Effector memory CD4-positive, alpha-beta T cell (primary cell): ENCODE data around the gene ZWINT.

Experiments
- DNase-seq, 3 donors: peaks; one replicate each; pipeline ENCODE4 v3.0.0-alpha.2; 2020
- H3K27ac ChIP-seq: 2 replicates; pipeline ENCODE4 v1.7.0; 2013; ENCODE audit warnings: mild to moderate bottlenecking, low read length, moderate library complexity; ENCODE audit not compliant: insufficient read depth, poor library complexity, severe bottlenecking
- H3K27me3 ChIP-seq: replicated peaks from 2 replicates; pipeline ENCODE4 v1.7.0; 2013; ENCODE audit warnings: mild to moderate bottlenecking, low read length; ENCODE audit not compliant: insufficient read depth, control insufficient read depth, poor library complexity, severe bottlenecking
- H3K36me3 ChIP-seq: 2 replicates; pipeline ENCODE4 v1.7.0; 2013; ENCODE audit warnings: mild to moderate bottlenecking, low read length, moderate library complexity; ENCODE audit not compliant: control insufficient read depth, insufficient read depth
- H3K4me1 ChIP-seq: 2 replicates; pipeline ENCODE4 v1.7.0; 2013; ENCODE audit warnings: low read length, mild to moderate bottlenecking; ENCODE audit not compliant: control insufficient read depth, insufficient read depth, poor library complexity, severe bottlenecking
- H3K4me3 ChIP-seq: 2 replicates; pipeline ENCODE4 v1.7.0; 2013; ENCODE audit warnings: low read length, low read depth, mild to moderate bottlenecking; ENCODE audit not compliant: insufficient read depth, poor library complexity, severe bottlenecking
- H3K9me3 ChIP-seq: 2 replicates; pipeline ENCODE4 v1.7.0; 2013; ENCODE audit warnings: mild to moderate bottlenecking, low read length, moderate library complexity; ENCODE audit not compliant: control insufficient read depth

ZWINT gene

DNA sequence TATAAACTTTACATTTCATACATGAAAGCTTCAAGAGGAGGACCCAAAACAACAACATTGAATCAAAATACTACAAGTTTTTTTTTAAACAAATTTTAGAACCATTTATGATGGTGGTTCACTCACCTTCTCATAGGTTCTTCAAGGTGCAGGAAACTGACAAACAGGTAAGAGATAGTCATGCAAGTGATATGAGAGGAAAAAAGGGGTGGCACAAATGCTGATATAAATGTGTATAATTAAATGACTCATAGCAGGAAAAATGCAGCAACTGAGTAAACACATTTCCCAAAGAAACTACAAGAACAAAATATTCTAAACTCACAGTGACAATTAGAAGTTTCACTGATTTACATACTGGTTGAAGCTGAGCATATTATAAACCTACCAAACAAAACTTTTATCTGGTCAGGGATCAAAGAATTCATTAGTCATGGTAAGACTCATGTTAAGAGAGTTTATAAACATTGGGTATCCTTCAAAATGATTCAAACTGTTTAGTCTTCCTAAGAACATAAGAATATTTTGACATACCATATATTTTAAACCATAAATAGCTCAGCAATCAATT, 14.1 kb downstream of the ZWINT start:
- Histone ChIP-seq H3K27ac (no peak overlapping the region), H3K27me3 (no peaks in the 10 kb centered on the region)
- DNase-seq = no peak

DNA sequence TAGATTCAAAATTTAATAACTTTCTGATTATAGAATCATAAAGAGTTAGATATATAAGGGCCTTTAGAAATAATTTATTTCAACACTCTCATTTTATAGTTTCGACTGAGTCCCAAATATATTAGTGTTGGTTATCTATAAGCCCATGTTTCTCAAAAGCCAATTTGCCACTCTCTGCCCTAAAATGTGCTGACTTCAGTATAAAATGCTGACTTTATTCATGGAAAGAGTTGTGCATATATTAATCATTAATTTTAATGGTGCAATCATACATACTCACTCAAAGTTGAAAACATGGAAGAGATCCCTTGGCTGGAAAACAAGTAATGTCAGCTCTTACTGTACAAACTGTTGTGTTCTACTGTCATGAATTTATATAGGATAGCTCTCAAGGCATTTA, 19.4 kb downstream of the ZWINT start:
- Histone ChIP-seq H3K9me3 (no peaks in the 10 kb centered on the region), H3K4me3 (no peak overlapping the region), H3K4me1 (no peaks in the 10 kb centered on the region), H3K36me3 (no peaks in the 10 kb centered on the region), H3K27ac (no peak overlapping the region), H3K27me3 (no peaks in the 10 kb centered on the region)
- no peak for DNase-seq

More for the DNA sequence above, 14.1 kb downstream of the ZWINT start:
- no peak overlapping the region for H3K4me3 ChIP-seq
- H3K36me3 ChIP-seq = no peaks in the 10 kb centered on the region
- H3K4me1 ChIP-seq = no peaks in the 10 kb centered on the region
- H3K9me3 ChIP-seq = no peaks in the 10 kb centered on the region

DNA sequence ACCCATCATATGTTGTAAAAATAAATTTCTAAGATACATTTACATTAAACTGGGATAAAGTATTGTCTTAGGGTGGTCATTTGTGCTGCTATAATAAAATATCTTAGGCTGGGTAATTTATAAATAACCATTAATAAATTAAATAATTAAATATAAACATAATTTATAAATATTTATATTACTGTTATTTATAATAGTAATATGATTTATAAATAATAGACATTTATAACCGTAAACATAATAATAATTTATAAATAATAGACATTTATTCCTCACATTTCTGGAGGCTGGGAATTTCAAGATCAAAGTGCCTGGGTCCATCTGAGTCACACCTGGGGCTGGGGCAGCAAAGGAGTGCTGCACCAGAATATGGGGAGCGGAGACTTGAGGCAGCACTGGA, 31.1 kb downstream of the ZWINT start:
- DNase-seq = no peak
- H3K27me3 ChIP-seq = no peaks in the 10 kb centered on the region
- H3K4me1 ChIP-seq = no peaks in the 10 kb centered on the region
- no peaks in the 10 kb centered on the region for H3K36me3 ChIP-seq
- no peak overlapping the region for H3K4me3 ChIP-seq
- H3K9me3 ChIP-seq = no peaks in the 10 kb centered on the region
- H3K27ac ChIP-seq = no peak overlapping the region

DNA sequence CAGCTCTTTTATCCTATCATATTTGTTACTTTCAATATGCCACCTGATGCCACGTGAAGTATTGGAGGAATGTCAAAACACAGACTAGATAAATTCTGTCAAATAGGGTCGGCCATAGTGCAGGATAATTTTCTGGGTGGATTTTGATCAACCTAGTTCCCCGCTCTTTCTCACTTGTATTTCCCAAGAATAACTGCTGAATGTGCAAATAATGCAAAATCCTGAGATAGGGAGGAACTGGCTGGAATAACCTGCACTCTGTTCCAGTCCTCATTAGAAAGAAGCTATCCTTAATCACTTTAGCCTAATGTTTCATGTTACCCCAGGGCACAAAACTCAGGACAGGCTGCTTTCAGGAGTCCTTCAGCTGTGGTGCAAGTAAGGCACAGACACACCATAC, 33.9 kb downstream of the ZWINT start:
- Histone ChIP-seq H3K27me3 (no peaks in the 10 kb centered on the region), H3K4me1 (no peaks in the 10 kb centered on the region), H3K27ac (no peak overlapping the region), H3K36me3 (no peaks in the 10 kb centered on the region), H3K4me3 (no peak overlapping the region), H3K9me3 (no peaks in the 10 kb centered on the region)
- no peak for DNase-seq

DNA sequence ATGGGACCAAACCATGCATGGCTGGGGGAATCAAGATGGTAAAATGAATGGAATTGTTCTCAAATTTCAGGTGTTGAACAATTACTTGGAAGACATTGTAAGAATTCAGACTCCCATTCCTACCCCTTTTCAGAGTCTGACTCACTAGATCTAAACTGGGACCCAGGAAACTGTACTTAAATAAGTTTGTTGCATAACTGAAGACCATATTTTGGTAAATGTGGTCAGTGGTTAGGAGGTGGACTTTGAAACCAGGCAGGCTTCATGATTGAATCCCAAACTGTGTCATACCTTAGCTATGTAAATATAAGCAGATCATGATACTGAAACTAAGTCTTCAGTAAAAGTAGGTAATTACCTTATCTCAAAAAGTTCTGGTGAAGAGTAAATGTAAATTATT, 41.7 kb downstream of the ZWINT start:
- no peak for DNase-seq
- H3K27me3 ChIP-seq = no peaks in the 10 kb centered on the region
- no peaks in the 10 kb centered on the region for H3K36me3 ChIP-seq
- no peak overlapping the region for H3K4me3 ChIP-seq
- H3K9me3 ChIP-seq = no peaks in the 10 kb centered on the region
- H3K27ac ChIP-seq = no peak overlapping the region
- no peaks in the 10 kb centered on the region for H3K4me1 ChIP-seq

DNA sequence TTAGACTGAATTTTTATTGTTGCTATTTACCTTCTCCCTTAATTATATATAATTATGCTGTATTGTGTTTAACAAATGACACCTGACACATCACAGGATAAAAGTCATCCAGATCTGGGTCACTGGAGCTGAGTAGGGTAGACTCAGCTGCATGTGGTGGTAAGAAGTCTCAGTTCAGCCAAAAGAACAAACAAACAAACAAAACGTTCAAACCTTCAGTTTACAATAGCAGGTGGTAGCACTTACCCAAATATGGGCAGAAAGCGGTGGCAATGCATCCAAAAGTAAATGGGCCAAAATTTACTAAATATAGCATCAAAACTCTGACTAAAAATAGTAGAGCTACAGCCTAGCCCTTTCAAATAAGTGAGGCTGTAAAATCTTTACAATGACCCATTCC, 42.2 kb downstream of the ZWINT start:
- DNase-seq = no peak
- H3K27me3 ChIP-seq = no peaks in the 10 kb centered on the region
- no peaks in the 10 kb centered on the region for H3K9me3 ChIP-seq
- H3K36me3 ChIP-seq = no peaks in the 10 kb centered on the region
- no peak overlapping the region for H3K4me3 ChIP-seq
- H3K27ac ChIP-seq = no peak overlapping the region
- H3K4me1 ChIP-seq = no peaks in the 10 kb centered on the region

DNA sequence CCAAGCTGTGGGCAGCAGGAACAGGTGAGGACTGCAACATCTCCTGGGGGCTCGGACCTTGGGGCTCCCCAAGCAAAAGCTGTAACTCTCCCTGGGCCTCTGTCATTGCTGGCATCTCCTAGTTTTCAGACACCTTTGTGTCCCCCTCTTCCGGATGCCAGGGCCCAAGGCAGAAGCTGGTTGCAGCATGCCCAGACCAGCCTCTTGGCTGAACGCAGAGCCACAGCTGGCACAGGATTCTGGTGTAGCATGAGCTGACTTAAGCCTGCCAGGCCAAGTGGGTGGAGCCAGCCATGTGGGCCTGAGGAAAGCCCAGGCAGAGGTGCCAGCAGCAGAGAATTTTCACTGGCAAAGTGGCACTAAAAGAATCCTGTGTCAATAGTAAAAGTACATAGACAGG, 43.5 kb downstream of the ZWINT start:
- DNase-seq = no peak
- no peaks in the 10 kb centered on the region for H3K9me3 ChIP-seq
- no peak overlapping the region for H3K27ac ChIP-seq
- no peaks in the 10 kb centered on the region for H3K27me3 ChIP-seq
- H3K4me1 ChIP-seq = no peaks in the 10 kb centered on the region
- H3K4me3 ChIP-seq = no peak overlapping the region
- no peaks in the 10 kb centered on the region for H3K36me3 ChIP-seq

DNA sequence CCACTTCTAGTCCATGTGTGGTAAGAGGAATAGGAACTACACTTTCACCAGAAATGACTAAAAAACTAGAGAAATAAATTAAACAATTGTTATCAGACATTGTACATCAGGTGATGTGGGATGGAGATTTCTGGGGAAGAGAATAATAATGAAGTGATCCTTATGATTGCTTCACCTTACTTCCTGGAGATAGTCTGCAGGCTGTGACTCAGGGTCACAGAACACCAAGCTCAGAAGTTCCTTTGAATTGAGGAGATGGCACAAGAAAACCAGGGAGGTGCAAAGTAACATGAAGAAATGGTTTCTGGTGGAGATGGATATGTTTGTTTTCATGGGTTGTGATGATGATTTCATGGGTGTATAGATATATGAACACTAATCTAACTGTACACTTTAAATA, 44.5 kb downstream of the ZWINT start:
- Histone ChIP-seq H3K9me3 (no peaks in the 10 kb centered on the region), H3K27ac (no peak overlapping the region), H3K4me1 (no peaks in the 10 kb centered on the region), H3K36me3 (no peaks in the 10 kb centered on the region), H3K4me3 (no peak overlapping the region), H3K27me3 (no peaks in the 10 kb centered on the region)
- DNase-seq = no peak
